T-cell (primary cell): ENCODE measurements around the gene STX17. TPM values are rescaled to one million over a fixed set of nuclear protein-coding genes. Genes with fewer than 3 reads are reported as not detected.
"Not testable (repeated sequence)": the region's sequence is repeated elsewhere in the genome, so short reads cannot be mapped to it uniquely, and the experiment has no call there.

Source experiments
- ATAC-seq, 4 experiments: fragments of 200-7000 bp in 3 of 4; fragments of 150-1000 bp in 1 of 4; cut with Tn5 transposase; replicated peaks in 1 of 4; 1 replicate in 3 of 4; 2 replicates in 1 of 4; pipeline ENCODE4 v1.10.0; 2021; ENCODE audit warnings: moderate library complexity in 3 of 4, mild to moderate bottlenecking in 2 of 4, moderate number of reproducible peaks in 1 of 4
- CTCF ChIA-PET, 2 donors: fragments of 300-600 bp; sonication (Branson Sonifier 250); formaldehyde crosslinking; loops; one replicate each; lab custom pipeline; 2022; ENCODE audit warnings: antibody characterized with exemption in 2 of 2; lab: Charles Lee
- POLR2A ChIA-PET, 2 donors: fragments of 300-600 bp; sonication (Branson Sonifier 250); formaldehyde crosslinking; loops; one replicate each; lab custom pipeline; 2022; ENCODE audit warnings: antibody characterized with exemption in 2 of 2; lab: Charles Lee
- DNase-seq, 35 experiments: peaks; one replicate each; pipeline versions ENCODE4 v3.0.0 to v3.0.0-alpha.2; 2013 to 2023
- H3K27ac ChIP-seq: one replicate; pipeline ENCODE4 v1.5.1; 2013; ENCODE audit warnings: low read length
- H3K27me3 ChIP-seq, 2 experiments: replicated peaks in 1 of 2; 1 replicate in 1 of 2; 2 replicates in 1 of 2; pipeline versions ENCODE4 v1.6.1 to v1.7.0; 2013; ENCODE audit warnings: low read length in 1 of 2, mixed read lengths in 1 of 2; ENCODE audit not compliant: control insufficient read depth in 2 of 2, insufficient read depth in 2 of 2; ENCODE audit errors: extremely low read depth in 1 of 2
- H3K36me3 ChIP-seq, 2 donors: 1 replicate in 1 of 2; 2 replicates in 1 of 2; pipeline versions ENCODE4 v1.6.1 to v1.7.0; 2013; ENCODE audit warnings: low read length in 1 of 2; ENCODE audit not compliant: control insufficient read depth in 2 of 2, insufficient read depth in 1 of 2; ENCODE audit errors: extremely low read depth in 1 of 2
- H3K4me1 ChIP-seq, 2 experiments: 1 replicate in 1 of 2; 2 replicates in 1 of 2; pipeline versions ENCODE4 v1.6.1 to v1.7.0; 2013; ENCODE audit warnings: low read length in 2 of 2, mixed read lengths in 1 of 2; ENCODE audit not compliant: insufficient read depth in 2 of 2, control insufficient read depth in 1 of 2; ENCODE audit errors: extremely low read depth in 1 of 2
- H3K4me3 ChIP-seq, 2 donors: 1 replicate in 1 of 2; 2 replicates in 1 of 2; pipeline versions ENCODE4 v1.5.1 to v1.7.0; 2013; ENCODE audit warnings: mild to moderate bottlenecking in 2 of 2, low read length in 1 of 2, moderate library complexity in 1 of 2; ENCODE audit not compliant: control insufficient read depth in 1 of 2; ENCODE audit errors: extremely low read depth in 1 of 2
- H3K9me3 ChIP-seq: 2 replicates; pipeline ENCODE4 v1.7.0; 2013
- H3K27ac Mint-ChIP-seq, 2 donors: one replicate each; pipeline ENCODE4 v1.8.0; 2020 to 2021; ENCODE audit warnings: mild to moderate bottlenecking in 2 of 2, mixed read lengths in 2 of 2
- H3K27me3 Mint-ChIP-seq, 2 donors: one replicate each; pipeline ENCODE4 v1.8.0; 2021 to 2022; ENCODE audit warnings: mixed read lengths in 2 of 2
- H3K36me3 Mint-ChIP-seq: one replicate; pipeline ENCODE4 v1.8.0; 2021; ENCODE audit warnings: mixed read lengths
- H3K4me1 Mint-ChIP-seq, 3 donors: one replicate each; pipeline ENCODE4 v1.8.0; 2020 to 2022; ENCODE audit warnings: mixed read lengths in 3 of 3, mild to moderate bottlenecking in 1 of 3
- H3K4me3 Mint-ChIP-seq, 3 donors: one replicate each; pipeline ENCODE4 v1.8.0; 2020 to 2022; ENCODE audit warnings: mild to moderate bottlenecking in 3 of 3, mixed read lengths in 3 of 3, moderate library complexity in 3 of 3
- H3K9me3 Mint-ChIP-seq, 3 donors: one replicate each; pipeline ENCODE4 v1.8.0; 2020 to 2022; ENCODE audit warnings: mixed read lengths in 3 of 3
- WGBS: methylation state at CpG from one replicate; pipeline ENCODE4 v1.1.5; 2013; ENCODE audit warnings: missing lambda C conversion rate; ENCODE audit not compliant: insufficient coverage; 5-methylcytosine and 5-hydroxymethylcytosine counted together
- total RNA-seq, 35 experiments: library from RNA in 6 of 35; stranded (reverse) in 6 of 35; fragments of 120-200 nt in 1 of 35; gene quantifications; one replicate each; pipeline versions ENCODE4 v1.2.1 to v1.2.4 and lab custom pipeline; 2013 to 2026

STX17 gene
- 10 to 100 TPM; 33.5 to 47.5 (median 35.9) TPM for total RNA-seq
- total RNA-seq (2013): 41.9 TPM
- 35.7 to 122 (median 60.0) reads per million in 29 experiments for total RNA-seq (lab: John Stamatoyannopoulos, UW)

GRCh38 chr9:99906403-99907207, at the start of gene STX17:
TSS of gene STX17 (plus strand) at chr9:99906654. CDS start at chr9:99915240, 8,586 bp downstream.
- Histone ChIP-seq H3K4me1 (peaks cover 7 to 11% of the 10 kb centered on the region in 2 experiments), H3K27me3 (no peaks in the 10 kb centered on the region), H3K36me3 (peaks cover 0 to 2% of the 10 kb centered on the region in 2 donors), H3K9me3 (no peaks in the 10 kb centered on the region), H3K4me3 (peak within 1 kb of the TSS; percentile 72 to 90), H3K27ac (peak within 1 kb of the TSS; percentile 95)
- WGBS: 0% methylated on average over 67 of the region's 76 CpGs
- peak; percentile 87 to 88 (median 88) for ATAC-seq
- H3K27ac Mint-ChIP-seq: peak within 1 kb of the TSS; percentile 98 to 99
- peak; percentile 66 to 87 (median 75) for DNase-seq
- POLR2A ChIA-PET: interaction anchor here (0.6 to 2.2 kb wide), 8 partner anchors 12 to 87 kb away, joined by 3 to 15 read pairs (median 3); partner anchors contain the start of gene NR4A3 (in 2 of the 2)
- H3K4me3 Mint-ChIP-seq: peak within 1 kb of the TSS; percentile 96 to 98 (median 98)
- H3K27me3 Mint-ChIP-seq: no peaks in the 10 kb centered on the region
- H3K36me3 Mint-ChIP-seq: peaks cover 9% of the 10 kb centered on the region
- no peaks in the 10 kb centered on the region for H3K9me3 Mint-ChIP-seq
- peaks cover 33 to 40% (median 36%) of the 10 kb centered on the region in 3 donors for H3K4me1 Mint-ChIP-seq
- CTCF ChIA-PET: interaction anchor here (0.6 to 2.0 kb wide), 6 partner anchors 56 to 88 kb away, joined by 3 to 11 read pairs (median 4); partner anchors contain the start of gene NR4A3 (in 1 of the 2)

GRCh38 chr9:99857576-99857975, 48.9 kb upstream of the STX17 start:
- H3K4me3 ChIP-seq, H3K27me3 ChIP-seq, H3K27ac ChIP-seq, H3K36me3 Mint-ChIP-seq, H3K27ac Mint-ChIP-seq, H3K4me1 ChIP-seq, DNase-seq, ATAC-seq, H3K9me3 Mint-ChIP-seq, POLR2A ChIA-PET, H3K36me3 ChIP-seq, H3K9me3 ChIP-seq, H3K4me3 Mint-ChIP-seq, H3K4me1 Mint-ChIP-seq, H3K27me3 Mint-ChIP-seq: not testable (repeated sequence)
- CTCF ChIA-PET: interaction anchor here in 1 of 2 donors (1.5 kb wide), 1 partner anchor 37 kb away, joined by 3 read pairs; no protein-coding TSS in a partner anchor
- WGBS: no CpG with 5 or more reads among the region's 3 CpGs

DNA sequence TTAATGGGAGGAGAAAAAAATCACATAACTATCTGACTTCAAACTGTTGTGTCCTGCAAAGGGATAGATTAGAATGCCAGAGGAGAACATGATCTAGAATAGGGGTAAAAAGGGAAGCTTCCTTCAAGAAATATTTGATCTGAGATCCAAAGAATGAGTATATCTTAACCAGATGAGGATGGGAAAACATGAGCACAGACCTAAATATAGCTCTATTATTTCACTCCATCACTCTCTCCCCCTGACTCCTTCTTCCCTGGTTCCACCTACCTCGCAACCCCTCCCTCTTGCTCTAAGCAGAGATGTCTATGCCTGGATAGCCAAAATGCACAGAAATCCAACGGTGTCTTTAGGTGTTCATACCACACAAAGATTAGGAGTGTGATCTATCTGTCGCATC, 48.4 kb upstream of the STX17 start:
- ATAC-seq (no peak), DNase-seq (no peak)
- no peaks in the 10 kb centered on the region for H3K4me1 ChIP-seq
- ChIA-PET POLR2A (no interaction called here), CTCF (no interaction called here)
- WGBS: 100% methylated on average over 1 of the region's 3 CpGs
- H3K4me1 Mint-ChIP-seq: no peaks in the 10 kb centered on the region
- peaks cover 3% of the 10 kb centered on the region for H3K36me3 Mint-ChIP-seq
- no peaks in the 10 kb centered on the region for H3K36me3 ChIP-seq
- no peaks in the 10 kb centered on the region for H3K9me3 ChIP-seq
- H3K27me3 Mint-ChIP-seq: no peaks in the 10 kb centered on the region
- no peak overlapping the region for H3K27ac ChIP-seq
- no peak overlapping the region for H3K4me3 ChIP-seq
- H3K27ac Mint-ChIP-seq: no peak overlapping the region
- H3K27me3 ChIP-seq: no peaks in the 10 kb centered on the region
- H3K4me3 Mint-ChIP-seq: no peak overlapping the region
- H3K9me3 Mint-ChIP-seq: no peaks in the 10 kb centered on the region

DNA sequence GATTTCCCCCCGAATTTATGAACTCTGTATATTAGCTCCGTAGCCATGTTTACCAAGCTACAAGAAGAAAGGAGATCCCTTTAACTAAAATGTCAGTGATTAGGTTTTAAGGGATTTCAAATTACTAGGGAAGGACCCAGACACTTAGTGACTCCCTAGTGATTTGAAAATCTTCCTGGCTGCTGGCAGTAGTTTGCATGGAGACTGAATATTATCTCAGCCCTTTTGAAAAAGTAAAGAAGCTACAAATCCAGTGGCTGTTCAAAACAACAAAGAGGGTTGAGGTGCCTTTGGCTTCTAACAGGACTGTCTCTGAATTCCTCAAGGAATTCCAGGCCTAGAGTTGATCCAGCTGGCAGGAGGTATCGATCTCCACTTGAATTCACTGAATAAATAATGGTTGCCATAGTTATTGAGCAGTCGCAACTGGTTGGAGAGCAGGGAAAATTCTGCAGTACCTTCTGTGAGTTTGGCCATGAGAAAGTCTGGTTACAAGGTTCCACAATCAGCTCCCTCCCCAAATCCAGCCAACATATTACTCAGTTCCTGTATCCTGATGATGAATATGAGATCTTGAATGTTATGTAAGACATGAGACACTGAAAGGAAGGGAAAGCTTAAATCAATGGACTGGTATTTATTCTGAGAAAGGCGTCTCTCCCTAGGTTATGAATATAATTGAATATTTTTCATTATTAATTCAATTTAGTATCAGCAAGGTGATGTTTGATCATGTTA, 47.0 kb upstream of the STX17 start:
- DNase-seq (no peak), ATAC-seq (no peak)
- POLR2A ChIA-PET: no interaction called here
- no CpG with 5 or more reads among the region's 5 CpGs for WGBS
- no peaks in the 10 kb centered on the region for H3K9me3 ChIP-seq
- Mint-ChIP-seq H3K4me3 (no peak overlapping the region), H3K27me3 (no peaks in the 10 kb centered on the region), H3K36me3 (peaks cover 10% of the 10 kb centered on the region), H3K4me1 (no peaks in the 10 kb centered on the region), H3K9me3 (no peaks in the 10 kb centered on the region), H3K27ac (no peak overlapping the region)
- H3K27me3 ChIP-seq: no peaks in the 10 kb centered on the region
- CTCF ChIA-PET: interaction anchor here in 1 of 2 donors (0.7 kb wide), 1 partner anchor 35 kb away, joined by 3 read pairs; no protein-coding TSS in a partner anchor
- H3K4me3 ChIP-seq: no peak overlapping the region
- no peak overlapping the region for H3K27ac ChIP-seq
- no peaks in the 10 kb centered on the region for H3K4me1 ChIP-seq
- no peaks in the 10 kb centered on the region for H3K36me3 ChIP-seq

- ChIA-PET POLR2A (interaction anchor here in 1 of 2 donors (0.6 kb wide), 1 partner anchor 24 kb away, joined by 11 read pairs; no protein-coding TSS in a partner anchor), CTCF (no interaction called here)
- Histone ChIP-seq H3K9me3 (no peaks in the 10 kb centered on the region), H3K36me3 (no peaks in the 10 kb centered on the region), H3K27me3 (no peaks in the 10 kb centered on the region), H3K27ac (no peak overlapping the region), H3K4me1 (no peaks in the 10 kb centered on the region), H3K4me3 (no peak overlapping the region)
- no peaks in the 10 kb centered on the region for H3K4me1 Mint-ChIP-seq
- H3K36me3 Mint-ChIP-seq: peaks cover 6% of the 10 kb centered on the region
- WGBS: no CpG with 5 or more reads among the region's 1 CpG
- no peak overlapping the region for H3K4me3 Mint-ChIP-seq
- H3K27me3 Mint-ChIP-seq: no peaks in the 10 kb centered on the region
- H3K9me3 Mint-ChIP-seq: no peaks in the 10 kb centered on the region
- ATAC-seq (no peak), DNase-seq (no peak)
- H3K27ac Mint-ChIP-seq: no peak overlapping the region
These were observed 46.2 kb upstream of the STX17 start for GRCh38 chr9:99860266-99860665.

GRCh38 chr9:99863955-99864354, 42.5 kb upstream of the STX17 start:
- Histone ChIP-seq H3K4me3 (no peak overlapping the region), H3K4me1 (no peaks in the 10 kb centered on the region), H3K27ac (no peak overlapping the region), H3K36me3 (no peaks in the 10 kb centered on the region), H3K27me3 (no peaks in the 10 kb centered on the region), H3K9me3 (no peaks in the 10 kb centered on the region)
- no CpG with 5 or more reads among the region's 2 CpGs for WGBS
- H3K36me3 Mint-ChIP-seq: peaks cover 6% of the 10 kb centered on the region
- H3K4me1 Mint-ChIP-seq: peaks cover 0 to 4% (median 2%) of the 10 kb centered on the region in 3 donors
- DNase-seq (no peak), ATAC-seq (no peak)
- CTCF ChIA-PET: interaction anchor here in 1 of 2 donors (0.9 to 1.4 kb wide), 2 partner anchors 13 to 39 kb away, joined by 3 to 4 read pairs; no protein-coding TSS in a partner anchor
- H3K4me3 Mint-ChIP-seq: no peak overlapping the region
- H3K27ac Mint-ChIP-seq: no peak overlapping the region
- H3K27me3 Mint-ChIP-seq: no peaks in the 10 kb centered on the region
- no peaks in the 10 kb centered on the region for H3K9me3 Mint-ChIP-seq
- POLR2A ChIA-PET: no interaction called here
